Testis (tissue), 2 donors: ENCODE results near the gene GBP7.

Source experiments
- CTCF ChIP-seq, 3 experiments: fragments of 450-650 bp in 2 of 3; fragments of 200-600 bp in 1 of 3; sonication (generic) in 1 of 3; IDR thresholded peaks; one replicate each; pipeline ENCODE4 v1.5.1; 2016 to 2019; ENCODE audit warnings: antibody characterized with exemption in 3 of 3, mild to moderate bottlenecking in 2 of 3, moderate library complexity in 1 of 3
- POLR2A ChIP-seq: fragments of 450-650 bp; IDR thresholded peaks from one replicate; pipeline ENCODE4 v1.6.1; 2017; ENCODE audit warnings: antibody characterized with exemption, mild to moderate bottlenecking, moderate library complexity

- TF ChIP-seq CTCF (IDR thresholded peaks at IDR 0.05), result no peak
- TF ChIP-seq POLR2A, result no peak
Measured at GRCh38 chr1:89100412-89100811, 75.4 kb downstream of the GBP7 start.
